LNCAP (cell line): ENCODE measurements around the gene RPL34.

Experiments used
- TF ChIP-seq, protein P1 (sequence below): fragments of 450-650 bp; IDR thresholded peaks from 2 replicates; pipeline ENCODE4 v1.5.1; 2017; ENCODE audit warnings: mild to moderate bottlenecking

The RPL34 gene

DNA sequence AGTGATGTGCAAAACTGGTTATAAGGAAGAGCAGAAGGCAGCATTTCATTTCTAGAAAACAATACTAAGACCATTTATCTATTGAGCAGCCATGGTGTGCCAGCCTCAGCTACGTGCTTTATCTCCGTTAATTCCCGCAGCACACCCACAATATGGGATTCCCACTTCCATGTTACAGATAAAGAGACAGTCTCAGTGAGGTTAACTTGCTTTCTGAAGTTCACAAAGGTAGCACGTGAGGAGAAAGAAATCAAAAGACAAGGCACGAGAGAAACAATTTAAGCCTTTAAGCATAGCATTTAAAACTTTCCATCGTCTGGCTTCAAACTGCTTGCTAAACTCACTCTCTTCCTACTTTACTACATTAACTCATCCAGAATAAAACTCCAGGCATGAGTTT is 8.0 kb upstream of the RPL34 start:
- TF ChIP-seq, protein P1, sequence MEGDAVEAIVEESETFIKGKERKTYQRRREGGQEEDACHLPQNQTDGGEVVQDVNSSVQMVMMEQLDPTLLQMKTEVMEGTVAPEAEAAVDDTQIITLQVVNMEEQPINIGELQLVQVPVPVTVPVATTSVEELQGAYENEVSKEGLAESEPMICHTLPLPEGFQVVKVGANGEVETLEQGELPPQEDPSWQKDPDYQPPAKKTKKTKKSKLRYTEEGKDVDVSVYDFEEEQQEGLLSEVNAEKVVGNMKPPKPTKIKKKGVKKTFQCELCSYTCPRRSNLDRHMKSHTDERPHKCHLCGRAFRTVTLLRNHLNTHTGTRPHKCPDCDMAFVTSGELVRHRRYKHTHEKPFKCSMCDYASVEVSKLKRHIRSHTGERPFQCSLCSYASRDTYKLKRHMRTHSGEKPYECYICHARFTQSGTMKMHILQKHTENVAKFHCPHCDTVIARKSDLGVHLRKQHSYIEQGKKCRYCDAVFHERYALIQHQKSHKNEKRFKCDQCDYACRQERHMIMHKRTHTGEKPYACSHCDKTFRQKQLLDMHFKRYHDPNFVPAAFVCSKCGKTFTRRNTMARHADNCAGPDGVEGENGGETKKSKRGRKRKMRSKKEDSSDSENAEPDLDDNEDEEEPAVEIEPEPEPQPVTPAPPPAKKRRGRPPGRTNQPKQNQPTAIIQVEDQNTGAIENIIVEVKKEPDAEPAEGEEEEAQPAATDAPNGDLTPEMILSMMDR = no peak

GRCh38 chr4:108619372-108620100 is 840 bp upstream of the RPL34 start:
- TF ChIP-seq, protein P1 = no peak

DNA sequence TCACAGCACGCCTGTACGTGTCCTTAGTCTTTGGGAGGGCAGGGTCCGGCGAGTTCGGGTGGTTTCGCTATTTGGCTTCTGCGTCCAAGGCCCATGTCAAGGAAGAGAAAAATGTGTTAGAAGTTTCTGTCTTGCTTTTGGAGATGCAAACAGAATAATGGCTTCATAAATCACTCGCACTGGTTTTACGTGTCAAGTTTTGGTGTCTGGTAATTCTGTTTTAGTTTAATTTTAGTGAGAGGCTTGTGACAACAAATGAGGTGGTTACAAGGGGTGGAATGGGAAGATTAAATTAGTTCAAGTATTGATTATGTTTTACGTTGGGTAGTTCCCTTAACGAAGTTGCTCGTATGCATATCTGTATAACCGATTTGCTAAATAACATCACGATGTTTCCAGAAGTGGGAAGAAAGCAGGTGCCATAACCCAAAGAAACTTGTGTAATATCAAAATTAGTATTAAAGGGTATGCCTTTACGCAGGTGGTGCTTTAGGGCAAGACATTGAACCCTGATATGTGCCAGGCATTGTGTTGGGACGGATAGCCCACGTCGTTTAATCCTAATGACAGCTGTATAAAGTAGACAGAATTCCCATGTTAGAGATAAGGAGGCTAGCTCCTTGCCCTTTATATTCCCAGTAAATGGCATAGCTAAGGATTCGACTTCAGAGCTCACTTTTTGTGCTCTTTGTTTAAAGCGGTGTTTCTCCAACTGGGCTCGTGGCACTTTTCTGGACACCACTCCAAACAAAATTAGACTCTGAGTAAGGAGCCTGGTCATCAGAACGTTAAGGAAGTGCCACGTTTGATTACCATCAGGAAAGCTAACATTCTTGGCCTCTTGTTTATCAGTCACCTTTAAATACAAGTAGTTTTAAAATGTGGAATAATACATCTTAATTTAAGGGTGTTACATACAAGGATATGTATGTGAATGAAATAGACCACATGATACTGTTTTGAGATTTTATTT is 843 bp downstream of the RPL34 start:
- TF ChIP-seq, protein P1 = no peak

DNA sequence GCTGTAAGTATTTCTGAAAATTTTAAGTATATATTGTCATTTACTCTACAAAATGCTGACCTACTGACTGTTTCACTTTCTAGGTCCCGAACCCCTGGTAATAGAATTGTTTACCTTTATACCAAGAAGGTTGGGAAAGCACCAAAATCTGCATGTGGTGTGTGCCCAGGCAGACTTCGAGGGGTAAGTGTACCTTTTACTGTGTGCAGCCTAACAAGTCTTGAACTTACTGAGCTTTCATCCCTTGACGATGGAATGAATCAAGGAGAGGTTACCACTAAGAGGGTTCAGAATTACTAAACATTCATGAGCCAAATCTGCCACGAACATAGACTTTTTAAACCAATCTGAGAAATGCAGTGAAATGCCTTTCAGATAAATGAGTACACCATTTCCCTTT is 1.6 kb downstream of the RPL34 start:
- TF ChIP-seq, protein P1 = no peak

GRCh38 chr4:108622828-108623227 is 2.5 kb downstream of the RPL34 start:
- TF ChIP-seq, protein P1 = no peak

GRCh38 chr4:108624263-108625056 is 4.1 kb downstream of the RPL34 start:
- TF ChIP-seq, protein P1 = no peak

DNA sequence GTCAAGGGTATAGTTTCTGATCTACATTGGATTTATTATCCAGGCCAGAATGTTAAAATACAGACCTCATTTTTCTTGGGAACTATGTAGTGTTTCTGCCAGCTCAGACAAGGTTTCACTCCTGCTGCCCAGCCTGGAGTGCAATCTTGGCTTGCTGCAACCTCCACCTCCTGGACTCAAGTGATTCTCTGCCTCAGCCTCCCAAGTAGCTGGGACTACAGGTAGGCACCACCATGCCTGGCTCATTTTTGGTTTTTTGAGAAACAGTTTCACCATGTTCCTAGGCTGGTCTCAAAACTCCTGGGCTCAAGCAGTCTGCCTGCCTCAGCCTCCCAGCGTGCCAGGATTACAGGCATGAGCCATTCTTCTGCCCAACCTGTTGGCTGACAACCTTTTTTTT is 5.7 kb downstream of the RPL34 start:
- TF ChIP-seq, protein P1 = no peak
